NCI-H1436 treated with DMSO at 0.1 percent for 48 hours (cell line): ENCODE measurements around the gene CAVIN1.
"Not testable (repeated sequence)": the region's sequence is repeated elsewhere in the genome, so short reads cannot be mapped to it uniquely, and the experiment has no call there.

Experiments used
- DNase-seq: peaks from one replicate; lab custom pipeline; 2025; lab: John Stamatoyannopoulos, UW

The CAVIN1 gene

DNA sequence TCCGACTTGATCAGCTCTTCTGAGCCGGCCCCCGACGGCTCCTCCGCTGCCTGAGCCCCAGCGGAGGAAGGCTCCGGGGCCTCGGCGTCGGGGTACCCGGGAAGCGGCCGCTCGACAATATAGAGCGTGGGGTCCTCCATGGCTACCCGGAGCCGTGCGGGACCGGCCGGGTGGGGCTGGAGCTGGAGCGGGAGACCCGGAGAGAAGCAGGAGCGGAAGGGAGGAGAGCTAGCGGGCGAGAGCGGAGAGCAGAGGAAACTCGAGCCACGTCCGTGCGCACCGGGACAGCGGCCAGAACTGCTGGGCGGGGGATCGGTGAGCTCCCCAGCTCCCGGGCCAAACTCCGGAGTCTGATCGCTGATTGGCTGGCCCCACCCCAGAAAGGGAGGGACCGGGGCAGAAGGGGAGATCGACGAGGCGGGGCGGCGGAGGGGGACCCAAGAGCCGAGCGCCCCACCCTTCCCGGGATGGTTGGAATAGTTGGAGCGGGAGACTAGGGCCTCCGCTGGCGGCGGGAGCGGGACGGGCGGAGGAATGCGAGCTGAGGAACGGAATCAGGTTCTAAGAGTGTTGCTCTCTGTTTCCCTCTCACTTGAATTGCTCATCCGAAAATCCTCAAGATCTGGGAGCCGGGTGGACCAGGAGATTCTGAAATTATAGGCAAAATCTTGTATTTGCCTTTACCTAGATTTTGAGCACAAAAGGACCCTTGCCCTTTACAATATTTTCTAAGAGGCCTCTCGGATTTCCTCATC is at the start of gene CAVIN1:
TSS of gene CAVIN1 (minus strand) at position 299 of the 755 bp plus-strand sequence. CDS start at position 140, 159 bp downstream.
- no peak for DNase-seq

DNA sequence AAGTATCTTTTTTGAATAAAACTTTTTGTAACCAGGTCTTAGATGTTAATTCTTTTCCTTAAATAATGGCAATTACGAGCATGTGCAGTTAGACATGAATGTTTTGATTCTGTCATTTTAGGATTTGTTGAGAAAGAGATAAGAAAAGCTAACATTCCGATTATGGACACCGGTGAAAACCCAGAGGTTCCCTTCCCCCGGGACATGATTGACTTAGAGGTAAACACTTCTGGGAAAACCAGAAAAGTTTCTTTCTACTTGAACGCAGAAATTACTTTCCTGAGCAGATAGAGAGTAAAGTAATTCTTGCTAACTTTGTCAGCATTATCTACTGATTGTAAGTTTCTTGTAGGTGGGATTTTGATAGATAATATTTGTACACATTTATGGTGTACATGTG is 44.8 kb upstream of the CAVIN1 start:
- DNase-seq = no peak

DNA sequence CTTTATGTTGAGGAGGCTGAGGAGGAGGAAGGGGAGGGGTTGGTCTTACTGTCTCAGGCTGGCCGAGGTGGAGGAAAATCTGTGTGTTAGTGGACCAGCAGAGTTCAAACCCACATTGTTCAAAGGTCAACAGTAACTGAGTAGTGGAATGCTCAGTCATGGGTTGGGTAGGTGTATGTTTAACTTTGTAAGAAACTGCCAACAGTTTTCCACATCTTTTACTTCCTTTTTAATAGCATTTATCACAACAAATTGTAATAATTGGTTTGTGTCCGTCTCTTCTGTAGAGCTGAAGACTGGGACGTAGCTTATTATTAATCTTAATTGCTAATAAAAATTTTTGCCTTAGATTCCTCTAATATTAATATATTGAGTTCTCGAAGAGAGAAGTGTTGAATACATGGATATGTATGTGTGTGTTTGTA is 40.9 kb upstream of the CAVIN1 start:
- DNase-seq = no peak

DNA sequence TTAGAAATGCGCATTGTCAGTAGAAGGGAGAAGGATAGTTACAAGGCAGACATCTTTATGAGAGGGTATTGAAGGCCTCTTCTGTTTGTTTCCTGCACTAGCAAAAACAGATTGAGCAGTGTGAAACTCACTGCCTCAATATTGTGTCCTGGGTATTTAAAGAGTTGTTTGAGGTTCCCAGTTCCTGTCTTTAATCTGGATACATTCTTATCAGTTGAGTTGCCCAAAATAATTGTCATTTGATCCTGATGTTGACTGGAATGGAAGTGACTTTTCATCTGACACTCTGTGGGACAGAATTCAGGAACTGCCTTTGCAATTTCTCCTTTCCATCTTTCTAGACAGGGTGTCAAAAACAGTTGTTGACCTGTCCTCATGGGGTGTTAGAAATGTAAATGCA is 37.3 kb upstream of the CAVIN1 start:
- no peak for DNase-seq

- no peak for DNase-seq
Observed at GRCh38 chr17:42459801-42460281, 36.8 kb upstream of the CAVIN1 start.

- DNase-seq = no peak
Observed at GRCh38 chr17:42459256-42459800, 36.3 kb upstream of the CAVIN1 start.

DNA sequence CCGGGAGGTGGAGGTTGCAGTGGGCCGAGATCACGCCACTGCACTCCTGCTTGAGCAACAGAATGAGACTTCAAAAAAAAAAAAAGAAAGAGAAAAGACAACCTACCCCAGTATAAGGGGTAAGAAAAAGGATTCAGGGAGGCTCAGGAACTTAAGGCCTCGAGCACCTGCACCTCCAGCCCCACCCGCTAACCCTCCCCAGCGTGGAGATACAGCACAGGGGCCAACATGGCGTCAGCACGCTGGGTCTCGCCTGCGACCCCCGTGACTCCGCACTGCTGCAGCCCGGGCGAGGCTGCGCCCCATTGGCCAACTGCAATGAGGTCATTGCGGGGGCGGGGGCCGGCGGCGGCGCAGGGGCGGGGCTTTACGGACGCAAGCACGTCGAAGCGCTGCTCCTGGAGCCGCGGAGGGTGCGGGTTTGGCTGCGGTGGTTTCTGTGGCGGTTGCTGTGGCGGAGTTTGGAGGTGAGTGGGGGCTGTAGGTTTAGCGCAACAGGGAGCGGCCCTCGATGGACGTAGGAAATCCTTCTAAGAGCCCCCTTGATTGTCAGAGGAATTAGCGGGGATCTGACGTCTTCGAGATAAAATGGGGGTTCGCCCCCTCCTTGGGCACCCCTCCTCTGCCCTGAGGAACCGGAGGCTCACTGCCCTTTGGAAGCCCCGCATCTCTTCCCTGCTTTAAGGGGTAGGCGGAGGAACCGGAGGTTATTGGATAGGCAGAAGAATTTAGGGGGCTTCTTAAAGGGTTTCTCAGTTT is 35.6 kb upstream of the CAVIN1 start, which contains the start of gene ATP6V0A1:
TSS of gene ATP6V0A1 (plus strand) at position 382 of the 759 bp plus-strand sequence. CDS start 2,017 bp downstream, outside the sequence.
- DNase-seq = peak; percentile 58

- no peak for DNase-seq
Observed at GRCh38 chr17:42457107-42457792, 34.2 kb upstream of the CAVIN1 start.

DNA sequence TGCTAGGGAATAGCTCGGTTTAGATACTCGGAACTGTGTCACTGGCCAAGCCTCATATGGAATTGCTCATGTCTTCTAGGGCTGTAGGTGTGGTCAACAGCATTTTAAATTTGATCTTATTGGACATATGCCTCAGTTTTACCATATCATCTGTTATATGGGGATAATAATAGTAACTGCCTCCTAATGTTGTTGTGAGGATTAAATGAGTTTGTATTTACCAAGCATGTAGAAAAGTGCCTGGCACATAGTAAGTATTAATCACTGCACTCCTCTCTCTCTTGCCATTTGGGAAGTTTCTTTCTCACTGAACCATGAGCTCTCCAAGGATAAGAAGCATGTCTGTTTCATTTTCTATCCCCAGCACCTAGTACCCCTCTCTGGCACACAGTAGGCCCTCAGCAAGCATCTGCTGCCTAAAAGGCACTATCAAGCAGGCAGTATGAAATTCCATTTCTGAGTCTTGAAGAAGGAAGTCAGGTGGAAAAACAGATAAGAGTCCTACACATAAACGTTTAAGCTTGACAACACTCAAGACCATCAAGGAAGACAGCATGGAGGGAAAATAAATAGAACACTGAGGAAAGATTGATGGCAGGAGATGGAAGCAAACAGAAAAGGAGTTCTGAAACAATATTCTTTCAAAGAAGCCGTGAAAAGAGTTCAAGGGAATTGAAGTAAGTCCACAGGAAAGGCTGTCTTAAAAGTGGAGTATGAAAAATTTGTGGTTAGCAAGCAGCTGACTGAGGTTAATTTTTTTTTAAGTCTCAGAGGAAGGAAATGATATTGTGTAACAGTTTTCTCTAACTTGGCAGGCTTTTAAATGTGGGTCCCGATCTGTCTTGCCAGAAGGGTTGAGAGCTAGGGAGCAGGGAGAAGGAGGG is 33.4 kb upstream of the CAVIN1 start:
- no peak for DNase-seq

- DNase-seq = not testable (repeated sequence)
Observed at GRCh38 chr17:42454987-42455386, 31.9 kb upstream of the CAVIN1 start.

- DNase-seq = no peak
Observed at GRCh38 chr17:42453439-42453838, 30.4 kb upstream of the CAVIN1 start.

GRCh38 chr17:42451270-42451669 is 28.2 kb upstream of the CAVIN1 start:
- not testable (repeated sequence) for DNase-seq

GRCh38 chr17:42449838-42450237 is 26.8 kb upstream of the CAVIN1 start:
- not testable (repeated sequence) for DNase-seq

DNA sequence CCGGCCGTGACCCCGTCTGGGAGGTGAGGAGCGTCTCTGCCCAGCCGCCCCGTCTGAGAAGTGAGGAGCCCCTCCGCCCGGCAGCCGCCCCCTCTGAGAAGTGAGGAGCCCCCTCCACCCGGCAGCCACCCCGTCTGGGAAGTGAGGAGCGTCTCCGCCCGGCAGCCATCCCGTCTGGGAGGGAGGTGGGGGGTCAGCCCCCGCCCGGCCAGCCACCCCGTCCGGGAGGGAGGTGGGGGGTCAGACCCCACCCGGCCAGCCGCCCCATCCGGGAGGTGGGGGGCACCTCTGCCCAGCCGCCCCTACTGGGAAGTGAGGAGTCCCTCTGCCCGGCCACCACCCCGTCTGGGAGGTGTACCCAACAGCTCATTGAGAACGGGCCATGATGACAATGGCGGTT is 26.1 kb upstream of the CAVIN1 start:
- DNase-seq = not testable (repeated sequence)

- no peak for DNase-seq
Observed at GRCh38 chr17:42442196-42442565, 19.1 kb upstream of the CAVIN1 start.

DNA sequence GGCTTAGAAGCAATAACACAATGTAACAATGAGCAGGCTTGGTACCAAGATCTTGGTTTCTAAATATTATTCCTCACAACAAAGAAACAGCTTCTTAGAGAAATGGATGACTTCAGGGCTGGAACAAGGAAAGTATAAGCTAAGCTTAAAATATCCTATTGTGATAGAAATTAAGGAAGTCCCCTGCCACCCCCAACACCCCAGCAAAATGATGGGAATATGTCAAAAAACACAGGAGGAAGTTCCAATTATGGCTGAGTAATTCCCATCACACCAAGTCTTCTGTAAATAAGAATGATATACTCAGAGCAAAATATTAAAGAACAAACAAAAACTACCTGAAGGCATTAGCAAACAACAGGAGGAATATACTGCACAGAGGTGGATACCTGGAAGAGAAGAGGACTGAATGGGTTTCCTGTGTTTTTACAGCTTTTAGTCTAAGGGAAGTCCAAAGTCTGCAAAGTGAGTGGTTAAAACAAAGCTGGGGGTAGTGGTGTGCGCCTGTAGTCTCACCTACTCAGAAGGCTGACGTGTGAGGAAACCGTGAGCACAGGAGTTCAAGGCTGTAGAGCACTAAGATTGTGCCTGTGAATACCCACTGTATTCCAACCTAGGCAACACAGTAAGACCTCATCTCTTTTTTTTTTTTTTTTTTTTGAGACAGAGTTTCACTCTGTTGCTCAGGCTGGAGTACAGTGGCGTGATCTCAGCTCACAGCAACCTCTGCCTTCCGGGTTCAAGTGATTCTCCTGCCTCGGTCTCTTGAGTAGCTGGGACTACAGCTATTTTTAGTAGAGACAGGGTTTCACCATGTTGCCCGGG is 18.5 kb upstream of the CAVIN1 start:
- DNase-seq = no peak

GRCh38 chr17:42438600-42439567 is 15.8 kb upstream of the CAVIN1 start:
- no peak for DNase-seq

GRCh38 chr17:42436391-42436790 is 13.3 kb upstream of the CAVIN1 start:
- no peak for DNase-seq

DNA sequence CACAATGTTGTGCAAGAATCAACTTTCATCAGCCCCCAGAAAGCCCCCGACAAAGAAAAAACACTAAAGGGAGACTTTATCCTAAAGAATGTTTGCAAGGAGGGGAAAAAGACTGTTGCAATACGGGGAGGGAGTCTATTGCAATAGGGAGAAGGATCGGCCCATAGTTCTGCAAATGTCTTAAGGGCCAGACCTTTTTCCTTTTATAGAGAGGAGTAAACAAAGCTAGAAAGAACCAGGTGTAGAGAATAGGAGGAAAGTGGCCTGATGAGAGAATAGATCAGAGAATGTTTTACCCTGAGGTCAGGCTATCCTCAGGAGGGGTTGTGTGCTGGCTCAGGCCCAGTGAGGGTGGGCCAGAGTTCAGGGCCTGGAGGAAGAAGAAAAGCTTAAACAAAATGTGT is 8.7 kb upstream of the CAVIN1 start:
- DNase-seq = no peak
